SU-DHL-6 (cell line): ENCODE results near the gene PCDHB4.

Experiments used
- EZH2phosphoT487 ChIP-seq: fragments of 200-600 bp; sonication (generic), shearing (Covaris generic); conservative IDR thresholded peaks from 2 replicates; pipeline ENCODE4 v1.6.1; 2018; ENCODE audit warnings: mild to moderate bottlenecking, antibody characterized with exemption, low read length, moderate library complexity, mixed read lengths
- TF ChIP-seq, protein P1 (sequence below): fragments of 200-600 bp; sonication (generic); IDR thresholded peaks from one replicate; pipeline ENCODE4 v1.5.1; 2017; ENCODE audit warnings: antibody characterized with exemption, mild to moderate bottlenecking, low read length, moderate library complexity; ENCODE audit not compliant: insufficient read depth, poor library complexity, severe bottlenecking

DNA sequence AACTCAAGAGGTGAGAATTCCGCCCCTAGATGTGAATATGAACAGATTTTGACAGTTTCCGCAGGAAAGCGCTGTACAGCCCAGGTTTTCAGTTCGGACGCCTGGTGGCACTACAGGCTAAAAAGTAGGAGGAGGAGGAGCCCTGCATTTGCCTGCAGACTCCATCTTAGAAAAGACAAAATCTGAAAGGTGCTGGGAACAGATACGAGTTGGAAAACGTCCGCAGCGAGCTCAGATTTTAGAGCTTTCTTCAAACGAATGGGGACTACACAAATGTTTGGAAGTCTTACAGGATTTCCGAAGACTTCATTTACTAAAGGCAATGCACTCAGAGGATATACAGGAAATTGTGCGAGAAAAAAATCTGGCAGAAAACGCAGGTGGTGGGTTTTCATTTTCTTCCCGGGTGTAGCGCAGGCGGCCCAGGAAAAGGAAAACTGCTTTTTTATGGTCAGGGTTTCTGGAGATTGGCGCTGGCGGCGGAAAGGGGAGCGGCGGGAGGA, 37.1 kb upstream of the PCDHB4 start:
- TF ChIP-seq, protein P1, sequence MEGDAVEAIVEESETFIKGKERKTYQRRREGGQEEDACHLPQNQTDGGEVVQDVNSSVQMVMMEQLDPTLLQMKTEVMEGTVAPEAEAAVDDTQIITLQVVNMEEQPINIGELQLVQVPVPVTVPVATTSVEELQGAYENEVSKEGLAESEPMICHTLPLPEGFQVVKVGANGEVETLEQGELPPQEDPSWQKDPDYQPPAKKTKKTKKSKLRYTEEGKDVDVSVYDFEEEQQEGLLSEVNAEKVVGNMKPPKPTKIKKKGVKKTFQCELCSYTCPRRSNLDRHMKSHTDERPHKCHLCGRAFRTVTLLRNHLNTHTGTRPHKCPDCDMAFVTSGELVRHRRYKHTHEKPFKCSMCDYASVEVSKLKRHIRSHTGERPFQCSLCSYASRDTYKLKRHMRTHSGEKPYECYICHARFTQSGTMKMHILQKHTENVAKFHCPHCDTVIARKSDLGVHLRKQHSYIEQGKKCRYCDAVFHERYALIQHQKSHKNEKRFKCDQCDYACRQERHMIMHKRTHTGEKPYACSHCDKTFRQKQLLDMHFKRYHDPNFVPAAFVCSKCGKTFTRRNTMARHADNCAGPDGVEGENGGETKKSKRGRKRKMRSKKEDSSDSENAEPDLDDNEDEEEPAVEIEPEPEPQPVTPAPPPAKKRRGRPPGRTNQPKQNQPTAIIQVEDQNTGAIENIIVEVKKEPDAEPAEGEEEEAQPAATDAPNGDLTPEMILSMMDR: peak; percentile 53
- TF ChIP-seq EZH2phosphoT487: no peak
